Transverse colon (tissue), 4 donors: ENCODE results near the gene TMEM175.

Experiments
- EP300 ChIP-seq: sonication (generic); formaldehyde crosslinking; IDR thresholded peaks from one replicate; pipeline ENCODE4 v1.6.1; 2017; ENCODE audit warnings: antibody characterized with exemption, low read depth
- POLR2A ChIP-seq: fragments of 450-650 bp; IDR thresholded peaks from one replicate; pipeline ENCODE4 v1.6.1; 2016; ENCODE audit warnings: antibody characterized with exemption, mild to moderate bottlenecking, moderate library complexity
- POLR2AphosphoS5 ChIP-seq, 3 donors: sonication (generic); formaldehyde crosslinking; IDR thresholded peaks; one replicate each; pipeline ENCODE4 v1.6.1; 2016; ENCODE audit warnings: antibody characterized with exemption in 3 of 3
- TF ChIP-seq, protein P1 (sequence below), 5 experiments: fragments of 200-600 bp in 3 of 5; fragments of 450-650 bp in 2 of 5; sonication (generic) in 3 of 5; IDR thresholded peaks; 1 replicate in 2 of 5; 2 replicates in 3 of 5; pipeline ENCODE4 v1.5.1; 2016 to 2017; ENCODE audit warnings: antibody characterized with exemption in 5 of 5, inconsistent platforms in 3 of 5, mild to moderate bottlenecking in 2 of 5, moderate library complexity in 1 of 5

DNA sequence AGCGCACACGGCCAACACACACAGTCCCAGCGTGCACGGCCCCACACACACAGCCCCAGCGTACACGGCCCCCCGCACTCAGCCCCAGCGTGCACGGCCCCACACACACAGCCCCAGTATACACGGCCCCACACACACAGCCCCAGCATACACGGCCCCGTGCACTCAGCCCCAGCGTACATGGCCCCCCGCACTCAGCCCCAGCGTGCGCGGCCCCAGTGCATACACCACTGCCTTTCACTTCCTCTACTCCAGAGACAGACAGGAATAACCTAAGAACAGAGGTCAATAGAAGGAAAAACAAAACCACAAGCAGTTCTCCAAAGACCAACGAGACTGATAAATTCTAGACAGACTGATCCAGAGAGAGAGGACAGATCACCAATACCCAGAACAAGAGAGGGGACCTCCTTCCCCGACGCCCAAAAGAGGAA is 17.2 kb upstream of the TMEM175 start:
- TF ChIP-seq EP300 (no peak), POLR2AphosphoS5 (IDR thresholded peaks at IDR 0.05) (no peak), POLR2A (no peak)
- TF ChIP-seq, protein P1, sequence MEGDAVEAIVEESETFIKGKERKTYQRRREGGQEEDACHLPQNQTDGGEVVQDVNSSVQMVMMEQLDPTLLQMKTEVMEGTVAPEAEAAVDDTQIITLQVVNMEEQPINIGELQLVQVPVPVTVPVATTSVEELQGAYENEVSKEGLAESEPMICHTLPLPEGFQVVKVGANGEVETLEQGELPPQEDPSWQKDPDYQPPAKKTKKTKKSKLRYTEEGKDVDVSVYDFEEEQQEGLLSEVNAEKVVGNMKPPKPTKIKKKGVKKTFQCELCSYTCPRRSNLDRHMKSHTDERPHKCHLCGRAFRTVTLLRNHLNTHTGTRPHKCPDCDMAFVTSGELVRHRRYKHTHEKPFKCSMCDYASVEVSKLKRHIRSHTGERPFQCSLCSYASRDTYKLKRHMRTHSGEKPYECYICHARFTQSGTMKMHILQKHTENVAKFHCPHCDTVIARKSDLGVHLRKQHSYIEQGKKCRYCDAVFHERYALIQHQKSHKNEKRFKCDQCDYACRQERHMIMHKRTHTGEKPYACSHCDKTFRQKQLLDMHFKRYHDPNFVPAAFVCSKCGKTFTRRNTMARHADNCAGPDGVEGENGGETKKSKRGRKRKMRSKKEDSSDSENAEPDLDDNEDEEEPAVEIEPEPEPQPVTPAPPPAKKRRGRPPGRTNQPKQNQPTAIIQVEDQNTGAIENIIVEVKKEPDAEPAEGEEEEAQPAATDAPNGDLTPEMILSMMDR (IDR thresholded peaks at IDR 0.05) = no peak
